K562 (cell line): Measurements from ENCODE around the gene ATXN1. TPM values are rescaled to one million over a fixed set of nuclear protein-coding genes. Genes with fewer than 3 reads are reported as not detected.

Experiments
- ATAC-seq: fragments of 200-7000 bp; cut with Tn5 transposase; 3 replicates; pipeline ENCODE4 v1.9.1; 2020; ENCODE audit warnings: moderate library complexity
- BruUV-seq: library from RNA; stranded (reverse); fragments of 400-500 nt; replicated peaks from 2 replicates; lab custom pipeline; 2021; lab: Mats Ljungman, UMichigan
- CTCF ChIA-PET: fragments of 300-600 bp; formaldehyde crosslinking; extraction: SDS; loops from one replicate; lab custom pipeline; 2021; ENCODE audit warnings: low intra/inter-chr PET ratio; lab: Yijun Ruan, JAX
- POLR2A ChIA-PET: fragments of 300-600, 350-650 bp; sonication (Branson Sonifier 250); formaldehyde crosslinking; extraction: SDS; loops from one replicate; lab custom pipeline; 2021; ENCODE audit warnings: antibody characterized with exemption, inconsistent platforms; lab: Yijun Ruan, JAX
- DNase-seq, 4 experiments: peaks; one replicate each; pipeline versions ENCODE4 v3.0.0 to v3.0.0-alpha.2; 2011 to 2018; ENCODE audit warnings: low spot score in 3 of 4, mixed read lengths in 3 of 4; ENCODE audit errors: extremely low read depth in 1 of 4
- FAIRE-seq: peaks from 2 replicates; lab custom pipeline; 2011; peaks lifted over from hg19 to GRCh38; lab: Jason Lieb, UNC
- H2AFZ ChIP-seq: 2 replicates; pipeline ENCODE4 v1.6.0; 2011; ENCODE audit warnings: low read depth, low read length, control low read depth, inconsistent platforms
- H3K27ac ChIP-seq: fragments of 200-600 bp; 3 replicates; pipeline ENCODE4 v1.8.0; 2011; ENCODE audit warnings: low read depth, mild to moderate bottlenecking, control low read depth, inconsistent platforms, low read length, moderate library complexity, mixed read lengths; ENCODE audit errors: extremely low read depth
- H3K27me3 ChIP-seq, 2 experiments: fragments of 300-600 bp in 1 of 2; 2 replicates in 1 of 2; 3 replicates in 1 of 2; pipeline versions ENCODE4 v1.6.0 to v1.8.0; 2011; ENCODE audit warnings: inconsistent platforms in 2 of 2, low read length in 2 of 2, mild to moderate bottlenecking in 1 of 2, mixed read lengths in 1 of 2, moderate library complexity in 1 of 2; ENCODE audit not compliant: control insufficient read depth in 2 of 2, insufficient read depth in 2 of 2
- H3K36me3 ChIP-seq: fragments of 300-600 bp; 3 replicates; pipeline ENCODE4 v1.8.0; 2011; ENCODE audit warnings: mild to moderate bottlenecking, low read length, inconsistent platforms; ENCODE audit not compliant: control insufficient read depth, insufficient read depth
- H3K4me1 ChIP-seq, 2 experiments: fragments of 200-600 bp in 1 of 2; replicated peaks in 1 of 2; 2 replicates in 1 of 2; 3 replicates in 1 of 2; pipeline versions ENCODE4 v1.5.1 to v1.8.0; 2011; ENCODE audit warnings: inconsistent platforms in 2 of 2, low read length in 2 of 2, mild to moderate bottlenecking in 1 of 2, mixed read lengths in 1 of 2, moderate library complexity in 1 of 2; ENCODE audit not compliant: control insufficient read depth in 2 of 2, insufficient read depth in 2 of 2
- H3K4me2 ChIP-seq: 2 replicates; pipeline ENCODE4 v1.6.1; 2011; ENCODE audit warnings: low read length, control low read depth, inconsistent platforms, mixed read lengths; ENCODE audit not compliant: insufficient read depth
- H3K4me3 ChIP-seq: fragments of 200-600 bp; sonication (generic), shearing (Covaris generic); 2 replicates; pipeline ENCODE4 v1.5.1; 2016; ENCODE audit warnings: control low read depth, inconsistent platforms
- H3K79me2 ChIP-seq: fragments of 200-600 bp; 3 replicates; pipeline ENCODE4 v1.8.0; 2011; ENCODE audit warnings: low read length, inconsistent platforms; ENCODE audit not compliant: control insufficient read depth, insufficient read depth
- H3K9ac ChIP-seq, 2 experiments: 2 replicates each; pipeline versions ENCODE4 v1.6.0 to v1.6.1; 2011; ENCODE audit warnings: low read depth in 2 of 2, low read length in 2 of 2, control low read depth in 1 of 2, inconsistent platforms in 1 of 2, mild to moderate bottlenecking in 1 of 2, mixed read lengths in 1 of 2; ENCODE audit not compliant: insufficient read depth in 1 of 2
- H3K9me1 ChIP-seq: one replicate; pipeline ENCODE4 v1.6.0; 2011; ENCODE audit warnings: inconsistent platforms, mild to moderate bottlenecking, low read length, moderate library complexity; ENCODE audit not compliant: control insufficient read depth, insufficient read depth
- H3K9me3 ChIP-seq: replicated peaks from 2 replicates; pipeline ENCODE4 v1.5.1; 2011; ENCODE audit warnings: low read depth, low read length, inconsistent platforms; ENCODE audit not compliant: control insufficient read depth, insufficient read depth
- H4K20me1 ChIP-seq: replicated peaks from 2 replicates; pipeline ENCODE4 v1.6.1; 2011; ENCODE audit warnings: low read length, inconsistent platforms, mixed read lengths; ENCODE audit not compliant: control insufficient read depth, insufficient read depth
- ARNT ChIP-seq, 2 experiments: fragments of 450-650 bp; IDR thresholded peaks; 2 replicates each; pipeline ENCODE4 v1.6.1; 2016; ENCODE audit warnings: mild to moderate bottlenecking in 1 of 2
- BHLHE40 ChIP-seq: IDR thresholded peaks from 2 replicates; pipeline ENCODE4 v1.6.1; 2011; ENCODE audit warnings: low read length, improper control_type of control experiment
- BMI1 ChIP-seq: fragments of 150-350 bp; IDR thresholded peaks from 2 replicates; pipeline ENCODE4 v1.6.1; 2014; ENCODE audit warnings: low read length
- CBFA2T3 ChIP-seq: fragments of 450-650 bp; IDR thresholded peaks from 2 replicates; pipeline ENCODE4 v1.6.1; 2017
- HOMEZ ChIP-seq: fragments of 250-450 bp; sonication (Bioruptor Pico); IDR thresholded peaks from 2 replicates; pipeline ENCODE4 v1.4.0; 2020; ENCODE audit warnings: mild to moderate bottlenecking, moderate library complexity
- NCOA4 ChIP-seq: fragments of 450-650 bp; IDR thresholded peaks from 2 replicates; pipeline ENCODE4 v1.6.1; 2018; ENCODE audit warnings: mild to moderate bottlenecking; ENCODE audit not compliant: partially characterized antibody
- TARDBP ChIP-seq: fragments of 450-650 bp; IDR thresholded peaks from 2 replicates; pipeline ENCODE4 v1.6.1; 2016
- XRCC4 ChIP-seq: IDR thresholded peaks from one replicate; pipeline ENCODE4 v1.6.1; 2011; ENCODE audit not compliant: insufficient read depth, insufficient read length; ENCODE audit errors: extremely low read depth
- ZKSCAN1 ChIP-seq: fragments of 150-350 bp; IDR thresholded peaks from 2 replicates; pipeline ENCODE4 v1.6.1; 2016; ENCODE audit warnings: low read depth, low read length
- ZNF512 ChIP-seq: IDR thresholded peaks from 2 replicates; pipeline ENCODE4 v1.6.1; 2016; ENCODE audit warnings: missing genetic modification characterization, missing compliant biosample characterization
- WGBS: fragments of 100-300 bp; shearing (Covaris generic); methylation state at CpG from one replicate; pipeline ENCODE4 v1.1.6; 2016; ENCODE audit warnings: low coverage, mixed read lengths; ENCODE audit not compliant: insufficient coverage; ENCODE audit errors: missing lambda C conversion rate; 5-methylcytosine and 5-hydroxymethylcytosine counted together
- in situ Hi-C: fragments of 300-500 bp; cut with MboI; formaldehyde crosslinking; loops from 4 replicates; pipeline ENCODE4 v1.15.0; 2018; ENCODE audit warnings: inconsistent platforms, mixed read lengths
- intact Hi-C: fragments of 100-400 bp; cut with micrococcal nuclease; formaldehyde crosslinking; loops from 2 replicates; pipeline ENCODE4 v1.14.2; 2022
- polyA plus RNA-seq, 8 experiments: library from polyadenylated mRNA; depleted of rRNA in 4 of 8; stranded (reverse) in 5 of 8; unstranded in 3 of 8; fragments of >200 nt; fragmentation: Nextera tagmentation in 2 of 8; fragmentation: Illumina TruSeq in 1 of 8; extraction: Ambion mirVana in 2 of 8; extraction: Trizol in 1 of 8; gene quantifications; 2 replicates each; pipeline versions ENCODE4 v1.2.1 to v1.2.3, GENCODE V29; 2011 to 2014; ENCODE audit warnings: inconsistent platforms in 1 of 8, missing spikeins in 1 of 8
- total RNA-seq, 7 experiments: library from RNA; depleted of rRNA in 6 of 7; stranded (reverse); fragments of >200 nt in 6 of 7; fragmentation: Illumina TruSeq in 2 of 7; extraction: Trizol in 2 of 7; gene quantifications; 2 replicates each; pipeline versions ENCODE4 v1.2.1 to v1.2.3, GENCODE V29; 2011 to 2021; ENCODE audit warnings: low replicate concordance in 1 of 7

The ATXN1 gene
- total and polyA plus RNA-seq, 9 of the 15 experiments (the other 6 are each of a cell fraction or from before 2014, with no cell fraction given) = under 0.01 to 1.2 (median 0.58) TPM

- Histone ChIP-seq H3K9me1 (no peaks in the 10 kb centered on the region), H3K4me2 (no peak overlapping the region), H3K79me2 (no peaks in the 10 kb centered on the region), H4K20me1 (no peaks in the 10 kb centered on the region), H3K36me3 (no peaks in the 10 kb centered on the region), H2AFZ (no peak overlapping the region)
- DNase-seq = no peak
- 5% methylated on average over 13 of the region's 13 CpGs for WGBS
- ATAC-seq = no peak
- BruUV-seq = no TSS peak
- TF ChIP-seq HOMEZ (no peak), BHLHE40 (no peak), NCOA4 (no peak), ZKSCAN1 (no peak), XRCC4 (no peak), TARDBP (no peak), CBFA2T3 (no peak), ARNT (IDR thresholded peaks at IDR 0.05) (no peak), BMI1 (no peak), ZNF512 (tag) (no peak)
- TF ChIP-seq, all 486 proteins: peak for 0
- ChIA-PET POLR2A (interaction anchor here (1.5 kb wide), 1 partner anchor 13 kb away, joined by 3 read pairs; no protein-coding TSS in a partner anchor), CTCF (no interaction called here)
- Histone ChIP-seq H3K4me3 (no peak overlapping the region), H3K9me3 (no peaks in the 10 kb centered on the region), H3K27ac (no peak overlapping the region), H3K4me1 (no peaks in the 10 kb centered on the region), H3K9ac (no peak overlapping the region), H3K27me3 (peaks cover 10 to 14% of the 10 kb centered on the region in 2 experiments; a peak in 4 of 5 replicates)
- FAIRE-seq = no peak
- in situ Hi-C loops = no loop called here
- intact Hi-C loops = no loop called here
Observed at GRCh38 chr6:16466800-16467553, 294.3 kb downstream of the ATXN1 start.
